ENCODE measurements around the gene RAP1GAP. TPM values are rescaled to one million over a fixed set of nuclear protein-coding genes. Genes with fewer than 3 reads are reported as not detected.
A peak's percentile ranks its signal among the peaks of the same experiment; 100 is the strongest.

Gene RAP1GAP
- total RNA-seq, 4 donors from 2014 or later = 14.1 to 37.4 (median 28.8) TPM

GRCh38 chr1:21628798-21629393, 40.3 kb downstream of the RAP1GAP start:
- H3K27ac ChIP-seq = no peak overlapping the region
- H3K36me3 ChIP-seq = no peaks in the 10 kb centered on the region
- peaks cover 6% of the 10 kb centered on the region for H3K27me3 ChIP-seq
- DNase-seq = no peak
- H3K4me1 ChIP-seq = peaks cover 0 to 13% (median 10%) of the 10 kb centered on the region in 4 donors
- intact Hi-C loops (cut with DNase I; ENCODE audit: low total_unique reads) = no loop called here
- 74% methylated on average over 7 of the region's 7 CpGs; no CpG with 5 or more reads in 1 of the 2 donors for WGBS, 2 donors (ENCODE audit: low coverage in 1 of 2)
- H3K4me3 ChIP-seq = no peak overlapping the region
- in situ Hi-C loops (cut with MboI; ENCODE audit: low pct_ligation_motif_present in 1 of 4, low pct_unique_long_range_greater_than_20kb in 1 of 4, low sequenced_read_pairs in 3 of 4) = no loop called here
- TF ChIP-seq POLR2A (IDR thresholded peaks at IDR 0.05) = no peak
- no peak for TF ChIP-seq CTCF (IDR thresholded peaks at IDR 0.05)
- no peak for TF ChIP-seq POLR2AphosphoS5 (IDR thresholded peaks at IDR 0.05)
- no peak for TF ChIP-seq EP300 (IDR thresholded peaks at IDR 0.05; ENCODE audit: low read depth)
- H3K9me3 ChIP-seq = no peaks in the 10 kb centered on the region

- H3K4me1 ChIP-seq = peaks cover 0 to 13% (median 10%) of the 10 kb centered on the region in 4 donors
- H3K27me3 ChIP-seq = peaks cover 17% of the 10 kb centered on the region
- TF ChIP-seq CTCF (IDR thresholded peaks at IDR 0.05) = no peak
- TF ChIP-seq POLR2AphosphoS5 (IDR thresholded peaks at IDR 0.05) = no peak
- no peak for TF ChIP-seq POLR2A (IDR thresholded peaks at IDR 0.05)
- TF ChIP-seq EP300 (IDR thresholded peaks at IDR 0.05; ENCODE audit: low read depth) = no peak
- no peaks in the 10 kb centered on the region for H3K36me3 ChIP-seq
- in situ Hi-C loops (cut with MboI; ENCODE audit: low pct_ligation_motif_present in 1 of 4, low pct_unique_long_range_greater_than_20kb in 1 of 4, low sequenced_read_pairs in 3 of 4) = no loop called here
- intact Hi-C loops (cut with DNase I; ENCODE audit: low total_unique reads) = no loop called here
- WGBS, 2 donors (ENCODE audit: low coverage in 1 of 2) = 81 to 92% methylated on average over 2 to 11 of the region's 11 CpGs
- no peaks in the 10 kb centered on the region for H3K9me3 ChIP-seq
- H3K4me3 ChIP-seq = no peak overlapping the region
- DNase-seq = no peak
- no peak overlapping the region for H3K27ac ChIP-seq
These were observed 42.2 kb downstream of the RAP1GAP start for GRCh38 chr1:21626921-21627339.

GRCh38 chr1:21625390-21626190, 43.6 kb downstream of the RAP1GAP start:
- no peak for DNase-seq
- intact Hi-C loops (cut with DNase I; ENCODE audit: low total_unique reads) = no loop called here
- TF ChIP-seq EP300 (IDR thresholded peaks at IDR 0.05; ENCODE audit: low read depth) = no peak
- no peak for TF ChIP-seq POLR2AphosphoS5 (IDR thresholded peaks at IDR 0.05)
- no peak for TF ChIP-seq CTCF (IDR thresholded peaks at IDR 0.05)
- no peak for TF ChIP-seq POLR2A (IDR thresholded peaks at IDR 0.05)
- Histone ChIP-seq H3K27ac (no peak overlapping the region), H3K4me3 (no peak overlapping the region), H3K4me1 (peaks cover 0 to 10% (median 8%) of the 10 kb centered on the region in 4 donors), H3K36me3 (no peaks in the 10 kb centered on the region), H3K27me3 (peaks cover 17% of the 10 kb centered on the region), H3K9me3 (no peaks in the 10 kb centered on the region)
- 74% methylated on average over 13 of the region's 13 CpGs; no CpG with 5 or more reads in 1 of the 2 donors for WGBS, 2 donors (ENCODE audit: low coverage in 1 of 2)
- in situ Hi-C loops (cut with MboI; ENCODE audit: low pct_ligation_motif_present in 1 of 4, low pct_unique_long_range_greater_than_20kb in 1 of 4, low sequenced_read_pairs in 3 of 4) = no loop called here

- TF ChIP-seq POLR2A (IDR thresholded peaks at IDR 0.05) (no peak), EP300 (IDR thresholded peaks at IDR 0.05; ENCODE audit: low read depth) (no peak), CTCF (IDR thresholded peaks at IDR 0.05) (no peak), POLR2AphosphoS5 (IDR thresholded peaks at IDR 0.05) (no peak)
These were observed 44.4 kb downstream of the RAP1GAP start for GRCh38 chr1:21624571-21625389.

More at GRCh38 chr1:21624571-21625389, 44.4 kb downstream of the RAP1GAP start:
- H3K4me3 ChIP-seq = no peak overlapping the region
- DNase-seq = no peak
- H3K36me3 ChIP-seq = no peaks in the 10 kb centered on the region
- peaks cover 17% of the 10 kb centered on the region for H3K27me3 ChIP-seq
- WGBS, 2 donors (ENCODE audit: low coverage in 1 of 2) = 67 to 87% methylated on average over 1 to 9 of the region's 11 CpGs
- peaks cover 0 to 10% (median 8%) of the 10 kb centered on the region in 4 donors for H3K4me1 ChIP-seq
- in situ Hi-C loops (cut with MboI; ENCODE audit: low pct_ligation_motif_present in 1 of 4, low pct_unique_long_range_greater_than_20kb in 1 of 4, low sequenced_read_pairs in 3 of 4) = no loop called here
- no peaks in the 10 kb centered on the region for H3K9me3 ChIP-seq
- intact Hi-C loops (cut with DNase I; ENCODE audit: low total_unique reads) = no loop called here
- peak overlapping the region in 1 of 4 donors; percentile 69 for H3K27ac ChIP-seq

Measured in transverse colon (tissue), 4 donors.